ENCODE data around the gene NINJ2.
A peak's percentile ranks its signal among the peaks of the same experiment; 100 is the strongest.
"Not testable (repeated sequence)": the region's sequence is repeated elsewhere in the genome, so short reads cannot be mapped to it uniquely, and the experiment has no call there.

NINJ2 gene

DNA sequence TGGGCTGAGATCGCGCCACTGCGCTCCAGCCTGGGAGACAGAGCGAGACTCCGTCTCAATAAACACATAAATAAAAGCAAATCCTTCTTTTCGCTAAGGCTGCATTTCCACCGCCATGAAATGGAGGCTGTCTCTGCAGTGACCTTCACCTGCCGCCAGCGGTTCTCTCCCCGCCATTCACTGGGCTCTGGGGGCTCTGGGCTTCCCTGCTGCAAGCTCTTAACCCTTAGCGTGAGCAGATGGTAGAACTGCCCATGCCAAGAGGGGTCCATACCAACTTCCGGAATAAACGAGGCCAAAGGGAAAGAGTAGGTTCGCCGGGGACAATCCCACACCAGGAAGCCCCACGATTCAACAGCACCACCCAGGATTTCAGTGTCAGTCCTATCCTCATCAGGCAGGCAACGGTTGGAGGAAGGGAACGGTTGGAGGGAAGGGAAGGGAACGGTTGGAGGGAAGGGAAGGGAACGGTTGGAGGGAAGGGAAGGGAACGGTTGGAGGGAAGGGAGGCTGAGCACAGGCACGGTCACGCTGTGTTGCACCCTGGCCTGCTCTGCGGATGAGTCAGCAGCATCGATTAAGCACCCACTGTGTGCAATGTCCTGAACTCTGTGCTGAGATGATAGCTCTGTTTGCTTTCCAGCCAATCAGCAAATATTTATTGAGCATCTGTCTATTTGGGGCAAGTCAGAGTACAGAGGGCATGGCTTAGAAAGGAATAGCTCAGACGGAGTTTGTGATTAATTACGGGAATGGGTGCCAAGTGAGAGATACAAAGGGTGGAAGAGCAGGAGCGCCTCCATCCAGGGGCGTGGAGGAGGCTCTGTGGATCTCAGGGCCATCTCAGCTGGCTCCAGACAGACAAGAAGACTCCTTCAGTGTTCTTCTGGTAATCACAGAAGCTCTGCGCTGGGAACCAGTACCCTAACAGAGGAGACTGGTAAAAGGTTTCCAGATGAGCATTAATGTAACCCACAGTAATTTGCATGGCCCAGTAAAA is 77.9 kb downstream of the NINJ2 start:
- DNase-seq (ENCODE audit: low spot score), result no peak

GRCh38 chr12:583251-583869 is 79.9 kb downstream of the NINJ2 start:
- DNase-seq (ENCODE audit: low spot score), result no peak

DNA sequence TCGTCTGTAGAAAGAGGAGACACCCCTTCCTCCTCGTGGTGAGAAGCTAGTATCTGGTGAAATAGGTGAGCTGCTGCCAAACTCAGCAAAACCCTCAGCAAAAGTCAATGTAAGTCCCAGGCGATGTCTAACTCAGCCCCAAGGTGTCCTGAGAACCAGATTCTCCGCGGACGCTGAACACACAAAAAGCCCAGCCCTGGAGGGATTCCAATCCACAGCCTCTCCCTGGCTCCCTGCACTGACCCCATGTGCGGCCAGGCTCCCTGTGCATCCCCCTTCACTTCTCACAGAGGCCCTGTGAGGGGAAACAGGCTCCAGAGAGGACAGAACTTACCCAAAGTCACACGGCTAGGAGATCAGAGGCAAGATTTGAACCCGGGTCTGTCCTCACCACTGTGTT is 81.5 kb downstream of the NINJ2 start:
- DNase-seq (ENCODE audit: low spot score), result no peak

GRCh38 chr12:581321-581720 is 81.9 kb downstream of the NINJ2 start:
- DNase-seq (ENCODE audit: low spot score), result no peak

GRCh38 chr12:580813-581212 is 82.4 kb downstream of the NINJ2 start:
- DNase-seq (ENCODE audit: low spot score), result no peak

- DNase-seq (ENCODE audit: low spot score), result no peak
Observed at GRCh38 chr12:579420-580110, 83.7 kb downstream of the NINJ2 start.

GRCh38 chr12:578748-579419 is 84.4 kb downstream of the NINJ2 start:
- no peak for DNase-seq (ENCODE audit: low spot score)

DNA sequence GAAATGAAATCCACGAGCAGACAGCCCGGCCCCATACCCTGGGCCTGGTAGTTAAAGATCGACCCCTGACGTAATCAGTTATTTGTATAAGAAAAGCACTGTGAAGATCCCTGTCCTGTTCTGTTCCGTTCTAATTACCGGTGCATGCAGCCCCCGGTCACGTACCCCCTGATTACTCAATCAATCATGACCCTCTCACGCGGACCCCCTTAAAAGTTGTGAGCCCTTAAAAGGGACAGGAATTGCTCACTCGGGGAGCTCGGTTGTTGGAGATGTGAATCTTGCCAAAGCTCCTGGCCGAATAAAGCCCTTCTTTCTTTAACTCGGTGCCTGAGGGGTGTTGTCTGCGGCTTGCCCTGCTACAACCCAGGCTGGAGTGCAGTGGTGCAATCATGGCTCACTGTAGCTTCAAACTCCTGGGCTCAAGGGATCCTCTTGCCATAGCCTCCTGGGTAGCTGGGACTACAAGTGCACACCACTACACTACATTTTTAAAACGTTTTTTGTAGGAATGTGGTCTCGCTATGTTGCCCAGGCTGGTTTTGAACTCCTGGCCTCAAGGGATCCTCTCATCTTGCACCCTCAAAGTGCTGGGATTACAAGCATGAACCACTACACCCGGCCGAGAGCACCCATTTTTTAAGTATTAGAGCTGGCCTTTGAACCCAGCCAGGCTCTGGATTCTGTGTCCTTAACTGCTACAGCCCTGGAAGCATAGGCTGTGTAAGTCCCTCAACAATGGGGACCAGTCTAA is 85.1 kb downstream of the NINJ2 start:
- not testable (repeated sequence) for DNase-seq (ENCODE audit: low spot score)

GRCh38 chr12:576615-577110 is 86.6 kb downstream of the NINJ2 start:
- DNase-seq (ENCODE audit: low spot score), result no peak

DNA sequence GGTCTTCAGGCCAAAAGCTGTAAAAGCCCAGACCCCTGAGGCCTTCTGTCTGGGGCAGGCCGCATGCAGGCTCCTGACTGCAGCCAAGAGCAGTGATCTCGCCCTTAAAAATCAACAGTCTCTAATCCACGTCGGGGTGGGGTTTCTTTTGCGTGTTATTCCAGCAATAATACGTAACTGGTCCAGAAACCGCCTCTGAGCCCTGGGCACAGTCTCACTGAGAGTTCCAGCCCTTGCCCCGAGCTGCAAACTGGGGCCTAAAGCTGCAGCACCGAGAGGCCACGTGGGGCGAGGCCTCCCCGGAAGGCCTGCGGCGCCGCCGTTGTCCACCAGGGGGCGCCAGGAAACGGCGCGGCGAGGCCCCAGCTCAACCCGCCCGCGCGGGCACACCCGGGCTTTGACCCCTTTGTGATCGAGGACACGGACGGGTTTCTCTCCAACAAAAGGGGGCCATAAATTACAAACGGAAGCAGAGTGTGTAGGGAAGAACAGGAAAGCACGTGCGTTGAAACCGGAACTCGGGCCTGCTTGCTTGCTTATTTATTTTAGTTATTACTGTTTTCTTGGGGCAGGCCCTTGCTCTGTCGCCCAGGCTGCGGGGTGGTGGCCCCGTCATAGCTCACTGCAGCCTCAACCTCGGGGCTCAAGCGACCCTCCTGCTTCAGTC is 87.2 kb downstream of the NINJ2 start:
- peak; percentile 62 for DNase-seq (ENCODE audit: low spot score)

- DNase-seq (ENCODE audit: low spot score), result no peak
Observed at GRCh38 chr12:575129-575502, 88.1 kb downstream of the NINJ2 start.

- no peak for DNase-seq (ENCODE audit: low spot score)
Observed at GRCh38 chr12:574475-575128, 88.6 kb downstream of the NINJ2 start.

GRCh38 chr12:573232-573631 is 90.0 kb downstream of the NINJ2 start:
- DNase-seq (ENCODE audit: low spot score), result no peak

DNA sequence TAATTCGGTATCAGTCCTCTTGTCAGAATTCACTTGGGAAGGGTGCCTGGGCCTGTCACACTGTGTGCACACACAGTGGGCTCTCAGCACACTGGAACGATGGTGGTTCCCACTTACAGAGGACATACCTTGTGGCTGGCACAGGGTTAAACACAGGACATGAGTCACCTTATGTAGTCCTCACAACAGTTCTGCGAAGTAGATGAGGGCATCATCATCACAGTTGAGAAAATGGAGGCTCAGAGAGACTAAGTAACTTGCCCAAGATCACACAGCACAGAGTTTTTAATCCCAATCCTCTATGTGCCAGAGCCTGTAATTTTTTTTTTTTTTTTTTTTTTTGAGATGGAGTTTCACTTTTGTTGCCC is 90.7 kb downstream of the NINJ2 start:
- no peak for DNase-seq (ENCODE audit: low spot score)

DNA sequence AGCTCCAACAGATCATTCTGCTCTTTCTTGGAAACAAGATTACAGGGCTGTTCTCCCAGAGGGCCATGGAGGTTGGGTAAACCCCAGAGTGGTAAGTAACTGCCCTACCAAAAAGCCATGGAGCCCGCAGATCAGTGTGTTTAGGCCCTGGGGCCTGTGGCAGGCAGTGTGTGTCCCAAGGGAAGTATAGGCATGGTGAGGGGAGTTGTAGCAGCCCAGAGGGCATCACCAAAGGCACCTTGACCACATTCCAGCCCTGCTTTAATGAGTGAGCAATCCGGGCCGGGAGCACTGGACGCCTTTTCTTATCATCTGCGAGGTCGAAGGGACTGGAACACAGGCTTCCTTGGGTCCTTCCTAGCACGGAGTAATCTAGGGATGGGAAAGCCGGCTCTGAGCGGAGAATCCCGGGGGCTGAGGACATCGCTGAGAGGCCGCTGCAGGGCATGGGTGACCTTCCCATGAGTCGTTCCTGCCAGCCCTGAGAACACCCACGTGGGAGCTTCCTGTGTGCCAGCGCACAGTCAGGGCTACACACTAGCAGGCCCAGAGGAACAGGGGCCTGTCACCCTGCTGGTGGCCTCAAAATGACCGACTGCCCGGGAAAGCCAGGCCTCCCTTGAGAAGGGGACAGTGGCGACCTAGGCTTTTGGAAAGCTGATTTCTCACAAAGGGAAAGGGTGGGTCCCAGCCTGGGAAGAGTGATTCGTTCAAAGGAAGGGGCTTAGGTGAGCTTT is 91.3 kb downstream of the NINJ2 start:
- no peak for DNase-seq (ENCODE audit: low spot score)

- DNase-seq (ENCODE audit: low spot score), result no peak
Observed at GRCh38 chr12:570921-571794, 92.1 kb downstream of the NINJ2 start.

GRCh38 chr12:570435-570920 is 92.8 kb downstream of the NINJ2 start:
- DNase-seq (ENCODE audit: low spot score), result no peak

- peak; percentile 60 for DNase-seq (ENCODE audit: low spot score)
Observed at GRCh38 chr12:569803-570434, 93.3 kb downstream of the NINJ2 start.
